Measurements from ENCODE around the gene BEAN1. TPM values are rescaled to one million over a fixed set of nuclear protein-coding genes. Genes with fewer than 3 reads are reported as not detected.
"Not testable (repeated sequence)": the region's sequence is repeated elsewhere in the genome, so short reads cannot be mapped to it uniquely, and the experiment has no call there.

Gene BEAN1
- total and polyA plus RNA-seq, 7 donors: 0.35 to 0.41 TPM; not detected in 5

DNA sequence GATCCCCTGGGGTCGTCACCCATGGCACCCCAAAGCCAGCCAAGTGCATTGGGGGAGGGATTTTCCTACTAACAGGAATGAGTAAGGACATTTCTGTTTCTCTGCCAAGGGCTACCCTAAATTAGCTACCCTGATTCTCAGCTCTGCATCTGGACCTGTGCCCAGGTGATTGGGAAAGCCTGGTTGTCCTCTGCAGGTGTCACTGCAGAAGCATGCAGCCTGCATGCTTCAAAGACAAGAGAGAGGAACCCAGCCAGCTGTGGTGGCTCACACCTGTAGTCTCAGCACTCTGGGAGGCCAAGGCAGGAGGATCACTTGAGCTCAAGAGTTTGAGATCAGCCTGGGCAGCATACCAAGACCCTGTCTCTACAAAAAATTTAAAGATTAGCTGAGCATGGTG lies 19.6 kb downstream of the BEAN1 start:
- peak; percentile 38 for DNase-seq
- Histone ChIP-seq H3K27ac (no peak overlapping the region), H3K27me3 (peaks cover 0 to 9% (median 0%) of the 10 kb centered on the region in 3 donors), H3K4me1 (no peaks in the 10 kb centered on the region), H3K4me3 (no peak overlapping the region), H3K36me3 (no peaks in the 10 kb centered on the region), H3K9me3 (no peaks in the 10 kb centered on the region)
- TF ChIP-seq, protein P1, sequence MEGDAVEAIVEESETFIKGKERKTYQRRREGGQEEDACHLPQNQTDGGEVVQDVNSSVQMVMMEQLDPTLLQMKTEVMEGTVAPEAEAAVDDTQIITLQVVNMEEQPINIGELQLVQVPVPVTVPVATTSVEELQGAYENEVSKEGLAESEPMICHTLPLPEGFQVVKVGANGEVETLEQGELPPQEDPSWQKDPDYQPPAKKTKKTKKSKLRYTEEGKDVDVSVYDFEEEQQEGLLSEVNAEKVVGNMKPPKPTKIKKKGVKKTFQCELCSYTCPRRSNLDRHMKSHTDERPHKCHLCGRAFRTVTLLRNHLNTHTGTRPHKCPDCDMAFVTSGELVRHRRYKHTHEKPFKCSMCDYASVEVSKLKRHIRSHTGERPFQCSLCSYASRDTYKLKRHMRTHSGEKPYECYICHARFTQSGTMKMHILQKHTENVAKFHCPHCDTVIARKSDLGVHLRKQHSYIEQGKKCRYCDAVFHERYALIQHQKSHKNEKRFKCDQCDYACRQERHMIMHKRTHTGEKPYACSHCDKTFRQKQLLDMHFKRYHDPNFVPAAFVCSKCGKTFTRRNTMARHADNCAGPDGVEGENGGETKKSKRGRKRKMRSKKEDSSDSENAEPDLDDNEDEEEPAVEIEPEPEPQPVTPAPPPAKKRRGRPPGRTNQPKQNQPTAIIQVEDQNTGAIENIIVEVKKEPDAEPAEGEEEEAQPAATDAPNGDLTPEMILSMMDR (IDR thresholded peaks at IDR 0.05): no peak
- TF ChIP-seq POLR2A (IDR thresholded peaks at IDR 0.05) (no peak), POLR2AphosphoS5 (IDR thresholded peaks at IDR 0.05) (no peak), EP300 (IDR thresholded peaks at IDR 0.05) (no peak)
- intact Hi-C loops (cut with DNase I): no loop called here
- 78 to 84% methylated on average over 1 of the region's 1 CpG for WGBS, 2 donors

DNA sequence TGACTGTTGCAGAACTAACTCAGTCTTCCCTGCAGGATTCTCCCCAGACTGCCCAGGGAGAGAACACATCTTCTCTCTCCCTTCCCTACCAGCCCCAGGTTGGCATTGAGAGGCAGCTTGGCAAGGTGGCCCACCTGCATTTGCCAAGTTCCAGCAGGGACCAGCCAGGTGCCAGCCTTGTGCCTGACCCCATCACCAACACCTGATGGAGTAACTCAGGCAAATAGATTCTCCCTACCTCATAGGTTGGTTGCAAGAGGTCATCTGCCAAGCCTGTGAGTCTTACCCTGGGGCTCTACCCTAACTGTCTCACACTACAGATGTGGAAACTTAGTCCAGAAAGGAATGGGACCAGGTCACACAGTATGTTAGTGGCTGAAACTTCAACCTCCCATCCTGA lies 20.4 kb downstream of the BEAN1 start:
- no peak overlapping the region for H3K4me3 ChIP-seq
- H3K9me3 ChIP-seq: no peaks in the 10 kb centered on the region
- no peaks in the 10 kb centered on the region for H3K36me3 ChIP-seq
- H3K27me3 ChIP-seq: peaks cover 0 to 9% (median 0%) of the 10 kb centered on the region in 3 donors
- H3K27ac ChIP-seq: no peak overlapping the region
- H3K4me1 ChIP-seq: no peaks in the 10 kb centered on the region
- TF ChIP-seq EP300 (IDR thresholded peaks at IDR 0.05) (no peak), POLR2A (IDR thresholded peaks at IDR 0.05) (no peak), POLR2AphosphoS5 (IDR thresholded peaks at IDR 0.05) (no peak)
- TF ChIP-seq, protein P1 (IDR thresholded peaks at IDR 0.05): no peak
- intact Hi-C loops (cut with DNase I): no loop called here
- peak; percentile 10 for DNase-seq

DNA sequence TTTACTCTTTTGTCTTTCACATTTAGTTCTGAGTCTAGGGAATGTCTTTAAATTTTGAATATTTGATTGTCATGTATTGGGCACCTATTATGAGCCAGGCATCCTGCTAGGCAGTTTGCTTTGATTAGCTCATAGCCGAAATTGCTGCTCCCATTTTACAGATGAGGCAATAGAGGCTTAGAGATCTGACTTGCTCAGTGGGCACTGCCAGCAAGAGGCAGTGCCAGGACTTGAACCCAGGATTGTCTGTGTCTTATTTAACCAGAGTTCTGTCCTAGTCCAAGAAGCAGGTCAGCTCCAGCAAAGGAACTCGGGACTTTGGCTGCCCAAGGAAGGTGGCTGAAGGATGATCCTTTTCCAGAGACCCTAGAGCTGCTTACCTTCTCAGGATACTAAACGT lies 24.5 kb downstream of the BEAN1 start:
- H3K27ac ChIP-seq: no peak overlapping the region
- TF ChIP-seq EP300 (IDR thresholded peaks at IDR 0.05) (no peak), POLR2AphosphoS5 (IDR thresholded peaks at IDR 0.05) (no peak), POLR2A (IDR thresholded peaks at IDR 0.05) (no peak)
- TF ChIP-seq, protein P1 (IDR thresholded peaks at IDR 0.05): no peak
- no peak overlapping the region for H3K4me3 ChIP-seq
- DNase-seq: peak; percentile 22
- 84 to 87% methylated on average over 3 of the region's 3 CpGs for WGBS, 2 donors
- no peaks in the 10 kb centered on the region for H3K36me3 ChIP-seq
- no peaks in the 10 kb centered on the region for H3K4me1 ChIP-seq
- H3K9me3 ChIP-seq: no peaks in the 10 kb centered on the region
- intact Hi-C loops (cut with DNase I): no loop called here
- no peaks in the 10 kb centered on the region for H3K27me3 ChIP-seq

DNA sequence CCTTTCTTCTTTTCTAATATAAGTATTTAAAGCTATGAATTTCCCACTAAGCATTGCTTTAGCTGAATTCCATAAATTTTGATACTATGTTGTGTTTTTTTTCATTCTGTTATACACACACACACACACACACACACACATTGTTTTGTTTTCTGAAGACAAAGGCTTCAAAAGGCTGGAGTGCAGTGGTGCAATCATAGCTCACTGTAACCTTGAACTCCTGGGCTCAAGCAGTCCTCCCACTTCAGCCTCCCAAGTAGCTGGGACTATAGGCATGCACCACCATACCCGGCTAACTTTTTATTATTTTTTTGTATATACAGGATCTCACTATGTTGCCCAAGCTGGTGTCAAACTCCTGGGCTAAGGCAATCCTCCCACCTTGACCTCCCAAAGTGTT lies 26.1 kb downstream of the BEAN1 start:
- H3K27ac ChIP-seq; H3K36me3 ChIP-seq; H3K4me3 ChIP-seq; H3K4me1 ChIP-seq; H3K9me3 ChIP-seq; intact Hi-C loops (cut with DNase I): not testable (repeated sequence)
- peaks cover 0 to 11% (median 5%) of the 10 kb centered on the region in 3 donors for H3K27me3 ChIP-seq
- 90 to 92% methylated on average over 1 of the region's 1 CpG for WGBS, 2 donors
- DNase-seq: peak; percentile 2

DNA sequence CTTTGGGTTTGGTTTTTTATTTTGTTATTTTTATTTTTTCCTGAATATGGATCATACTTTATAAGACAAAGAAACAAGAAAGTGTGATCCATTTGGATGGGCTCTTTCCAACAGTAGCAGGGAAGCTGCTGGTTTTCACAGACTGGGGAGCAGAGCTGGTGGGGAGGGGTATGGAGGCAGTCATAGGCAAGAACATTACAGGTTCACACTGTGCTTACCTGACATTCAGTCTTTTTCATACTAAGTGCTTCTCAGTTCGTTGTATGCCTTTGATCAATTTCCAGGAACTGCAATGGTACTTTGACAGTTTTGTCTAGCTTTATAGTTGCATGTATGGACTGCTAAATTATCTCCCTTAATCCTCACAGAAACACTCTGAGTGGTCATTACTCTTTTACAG lies 27.7 kb downstream of the BEAN1 start:
- WGBS, 2 donors: 65 to 73% methylated on average over 1 of the region's 1 CpG
- Histone ChIP-seq H3K9me3 (no peaks in the 10 kb centered on the region), H3K27ac (no peak overlapping the region), H3K36me3 (no peaks in the 10 kb centered on the region), H3K4me1 (no peaks in the 10 kb centered on the region), H3K4me3 (no peak overlapping the region), H3K27me3 (peaks cover 0 to 26% (median 20%) of the 10 kb centered on the region in 3 donors)
- DNase-seq: no peak
- TF ChIP-seq POLR2A (IDR thresholded peaks at IDR 0.05): no peak
- intact Hi-C loops (cut with DNase I): no loop called here

DNA sequence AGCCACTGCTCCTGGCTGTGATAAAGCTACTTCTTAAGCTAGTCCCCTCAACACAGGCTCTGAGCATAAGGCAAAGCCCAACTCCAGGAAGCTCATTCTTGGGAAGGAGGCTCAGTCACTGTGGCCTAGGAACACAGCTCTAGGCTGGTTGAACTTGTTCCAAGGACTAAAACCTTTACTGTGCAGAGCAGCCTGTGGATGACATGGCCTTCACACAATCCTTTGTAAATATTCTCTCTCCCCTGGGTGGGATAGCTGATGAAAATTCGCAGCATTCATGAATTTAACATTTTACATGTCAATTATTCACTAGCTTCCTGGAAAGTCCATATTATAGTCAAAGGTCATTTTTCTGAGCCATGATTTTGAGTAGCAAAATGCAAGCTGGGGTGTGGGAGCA lies 28.9 kb downstream of the BEAN1 start:
- Histone ChIP-seq H3K4me3 (no peak overlapping the region), H3K9me3 (no peaks in the 10 kb centered on the region), H3K27me3 (peaks cover 3 to 38% (median 31%) of the 10 kb centered on the region in 3 donors), H3K27ac (no peak overlapping the region), H3K4me1 (no peaks in the 10 kb centered on the region), H3K36me3 (no peaks in the 10 kb centered on the region)
- WGBS, 2 donors: 41 to 72% methylated on average over 1 of the region's 1 CpG
- intact Hi-C loops (cut with DNase I): no loop called here
- DNase-seq: no peak
- TF ChIP-seq POLR2AphosphoS5 (IDR thresholded peaks at IDR 0.05): no peak
